IPS-18a (cell line): ENCODE results near the gene CADPS2.

Experiments
- H3K27ac ChIP-seq: one replicate; pipeline ENCODE4 v1.5.1; 2013; ENCODE audit warnings: low read length
- H3K27me3 ChIP-seq: one replicate; pipeline ENCODE4 v1.6.1; 2013; ENCODE audit warnings: mild to moderate bottlenecking, low read length; ENCODE audit not compliant: control insufficient read depth, insufficient read depth
- H3K36me3 ChIP-seq: one replicate; pipeline ENCODE4 v1.6.1; 2013; ENCODE audit warnings: low read depth, low read length; ENCODE audit not compliant: control insufficient read depth
- H3K4me1 ChIP-seq: one replicate; pipeline ENCODE4 v1.6.1; 2013; ENCODE audit warnings: low read depth, low read length; ENCODE audit not compliant: control insufficient read depth
- H3K4me3 ChIP-seq: one replicate; pipeline ENCODE4 v1.5.1; 2013; ENCODE audit warnings: low read length
- H3K9ac ChIP-seq: one replicate; pipeline ENCODE4 v1.6.1; 2013; ENCODE audit warnings: mild to moderate bottlenecking, low read length, moderate library complexity
- H3K9me3 ChIP-seq: one replicate; pipeline ENCODE4 v1.6.1; 2013; ENCODE audit warnings: low read depth, low read length; ENCODE audit not compliant: control insufficient read depth

CADPS2 gene

DNA sequence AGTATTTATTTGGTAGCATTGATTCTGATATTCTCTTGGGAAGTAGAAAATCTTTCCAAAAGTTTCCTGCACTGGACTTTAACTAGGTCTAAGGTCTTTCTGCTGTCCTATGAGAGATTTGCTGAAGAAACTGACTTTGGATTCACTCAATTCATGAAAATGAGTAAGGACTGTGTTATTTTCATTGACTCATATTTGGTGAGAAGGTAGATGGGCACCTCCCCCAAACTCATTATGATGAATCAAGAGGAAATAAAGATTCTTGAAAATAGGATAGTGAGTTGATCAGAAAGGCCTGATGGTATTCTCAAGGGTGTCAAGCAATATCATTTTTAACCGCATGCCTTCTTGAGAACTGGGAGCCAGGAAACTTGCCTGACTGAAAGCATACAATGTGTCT is 297.6 kb downstream of the CADPS2 start:
- H3K27ac ChIP-seq, result no peak overlapping the region
- H3K4me3 ChIP-seq, result no peak overlapping the region
- no peaks in the 10 kb centered on the region for H3K9me3 ChIP-seq
- H3K9ac ChIP-seq, result no peak overlapping the region
- H3K4me1 ChIP-seq, result peaks cover 9% of the 10 kb centered on the region
- no peaks in the 10 kb centered on the region for H3K36me3 ChIP-seq
- H3K27me3 ChIP-seq, result no peaks in the 10 kb centered on the region

DNA sequence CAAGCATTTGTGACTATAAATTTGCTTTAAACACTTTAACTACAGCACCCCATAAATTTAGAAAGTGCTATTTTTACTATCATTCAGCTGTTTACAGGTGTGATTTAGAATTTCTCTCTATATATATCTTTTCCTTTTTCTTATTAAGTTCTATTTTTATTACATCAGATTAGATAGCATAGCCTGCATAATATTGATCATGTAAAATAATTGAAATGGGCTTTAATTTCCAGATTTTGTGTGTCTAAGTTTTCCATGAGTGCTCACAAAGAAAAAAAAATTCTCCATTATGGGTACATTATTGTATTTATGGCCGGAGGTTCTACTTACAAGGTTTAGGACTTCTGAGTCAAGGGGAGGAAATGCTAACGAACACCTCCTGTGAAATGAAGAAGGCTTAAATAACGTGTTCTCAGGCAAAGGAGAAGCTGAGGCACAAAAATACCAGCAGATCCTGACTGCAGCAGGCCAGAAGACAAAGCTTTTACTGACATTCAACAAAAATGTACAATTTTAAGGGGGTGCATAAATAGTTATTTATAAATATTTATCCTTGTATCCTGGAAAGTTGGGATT is 301.5 kb downstream of the CADPS2 start:
- H3K9me3 ChIP-seq, result no peaks in the 10 kb centered on the region
- H3K4me3 ChIP-seq, result no peak overlapping the region
- no peaks in the 10 kb centered on the region for H3K27me3 ChIP-seq
- no peak overlapping the region for H3K9ac ChIP-seq
- H3K27ac ChIP-seq, result no peak overlapping the region
- peaks cover 9% of the 10 kb centered on the region for H3K4me1 ChIP-seq
- no peaks in the 10 kb centered on the region for H3K36me3 ChIP-seq

DNA sequence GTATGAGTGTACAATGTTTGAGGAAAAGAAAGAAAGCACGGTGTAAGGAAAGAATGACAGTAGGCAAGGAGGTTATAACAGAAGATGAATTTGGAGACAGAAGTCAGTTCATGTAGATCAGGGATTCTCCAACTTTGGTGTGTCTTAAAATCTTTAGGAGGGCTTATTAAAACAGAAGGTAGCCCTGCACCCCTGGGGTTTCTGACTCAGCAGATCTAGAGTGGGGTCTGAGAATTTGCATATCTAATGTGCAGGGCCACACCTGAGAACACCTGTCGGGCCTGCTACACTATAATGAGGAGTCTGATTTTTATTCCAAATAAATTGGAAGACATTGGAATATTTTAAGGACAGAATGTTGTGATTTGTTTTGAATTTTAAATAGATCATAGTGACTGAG is 307.9 kb downstream of the CADPS2 start:
- no peaks in the 10 kb centered on the region for H3K27me3 ChIP-seq
- peaks cover 6% of the 10 kb centered on the region for H3K4me1 ChIP-seq
- H3K27ac ChIP-seq, result no peak overlapping the region
- H3K36me3 ChIP-seq, result no peaks in the 10 kb centered on the region
- H3K9me3 ChIP-seq, result no peaks in the 10 kb centered on the region
- H3K9ac ChIP-seq, result no peak overlapping the region
- H3K4me3 ChIP-seq, result no peak overlapping the region

DNA sequence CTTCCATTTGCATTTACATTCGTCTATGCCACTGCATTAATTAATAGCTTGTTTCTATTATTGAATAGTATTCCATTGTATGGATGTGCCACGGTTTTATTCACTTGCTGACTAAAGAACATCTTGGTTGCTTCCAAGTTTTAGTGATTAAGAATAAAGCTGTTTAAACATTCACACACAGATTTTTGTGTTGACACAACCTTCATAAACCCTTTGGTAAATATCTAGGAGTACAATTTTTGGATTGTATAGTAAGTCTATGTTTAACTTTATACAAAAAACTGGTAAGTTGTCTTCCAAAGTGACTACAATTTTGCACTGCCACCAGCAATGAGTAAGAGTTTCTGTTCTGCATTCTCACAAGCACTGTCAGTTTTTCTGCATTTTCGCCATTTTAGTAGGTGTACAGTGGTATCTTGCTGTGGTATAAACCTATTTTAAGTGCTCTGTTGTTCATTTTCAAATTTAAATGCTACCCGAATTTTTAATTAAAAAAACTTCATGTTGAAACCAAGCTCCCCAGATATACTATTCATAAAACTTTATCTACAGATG is 308.7 kb downstream of the CADPS2 start:
- Histone ChIP-seq H3K4me1 (peaks cover 6% of the 10 kb centered on the region), H3K4me3 (no peak overlapping the region), H3K9me3 (no peaks in the 10 kb centered on the region), H3K27ac (no peak overlapping the region), H3K9ac (no peak overlapping the region), H3K27me3 (no peaks in the 10 kb centered on the region), H3K36me3 (no peaks in the 10 kb centered on the region)

DNA sequence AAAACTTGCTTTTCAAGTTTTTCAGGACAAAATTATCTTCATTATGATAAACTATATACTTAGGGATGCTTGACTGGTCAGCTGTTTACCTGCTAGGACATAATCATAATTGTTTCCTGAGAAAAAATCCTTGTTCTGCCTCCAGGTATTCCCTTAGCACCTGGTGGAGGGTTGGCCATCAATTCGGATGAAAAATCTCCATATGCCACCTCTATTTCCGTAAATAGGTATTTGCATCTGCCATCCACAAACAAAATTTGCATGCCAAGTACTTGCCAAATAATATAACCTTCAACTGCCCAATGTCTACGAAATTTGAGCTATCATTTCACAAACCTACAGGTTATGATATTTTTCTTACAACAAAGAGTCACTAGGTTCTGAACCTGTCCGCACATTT is 313.6 kb downstream of the CADPS2 start:
- H3K4me3 ChIP-seq, result no peak overlapping the region
- no peak overlapping the region for H3K9ac ChIP-seq
- H3K36me3 ChIP-seq, result no peaks in the 10 kb centered on the region
- no peaks in the 10 kb centered on the region for H3K9me3 ChIP-seq
- H3K27me3 ChIP-seq, result no peaks in the 10 kb centered on the region
- no peak overlapping the region for H3K27ac ChIP-seq
- no peaks in the 10 kb centered on the region for H3K4me1 ChIP-seq

DNA sequence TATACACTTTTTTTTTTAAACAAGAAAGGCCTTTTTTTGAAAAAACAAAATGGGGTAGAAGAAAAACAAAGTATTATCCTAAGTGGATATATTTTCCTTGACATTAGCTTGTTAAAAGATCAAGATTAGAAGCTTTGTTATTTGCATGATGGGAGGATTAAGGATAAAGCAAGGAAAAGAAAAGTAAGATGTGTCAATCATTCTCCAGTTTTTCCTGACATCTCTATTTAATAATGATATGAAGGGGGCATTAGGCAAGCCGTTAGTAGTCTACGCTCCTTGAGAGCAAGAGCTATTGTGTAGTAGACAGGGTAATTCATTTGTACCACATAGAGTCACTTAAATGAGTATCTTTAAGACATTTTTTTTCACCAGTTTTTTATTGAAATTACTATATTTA is 324.9 kb downstream of the CADPS2 start:
- Histone ChIP-seq H3K36me3 (no peaks in the 10 kb centered on the region), H3K9ac (no peak overlapping the region), H3K27me3 (no peaks in the 10 kb centered on the region), H3K4me1 (peaks cover 3% of the 10 kb centered on the region), H3K9me3 (no peaks in the 10 kb centered on the region), H3K4me3 (no peak overlapping the region), H3K27ac (no peak overlapping the region)

DNA sequence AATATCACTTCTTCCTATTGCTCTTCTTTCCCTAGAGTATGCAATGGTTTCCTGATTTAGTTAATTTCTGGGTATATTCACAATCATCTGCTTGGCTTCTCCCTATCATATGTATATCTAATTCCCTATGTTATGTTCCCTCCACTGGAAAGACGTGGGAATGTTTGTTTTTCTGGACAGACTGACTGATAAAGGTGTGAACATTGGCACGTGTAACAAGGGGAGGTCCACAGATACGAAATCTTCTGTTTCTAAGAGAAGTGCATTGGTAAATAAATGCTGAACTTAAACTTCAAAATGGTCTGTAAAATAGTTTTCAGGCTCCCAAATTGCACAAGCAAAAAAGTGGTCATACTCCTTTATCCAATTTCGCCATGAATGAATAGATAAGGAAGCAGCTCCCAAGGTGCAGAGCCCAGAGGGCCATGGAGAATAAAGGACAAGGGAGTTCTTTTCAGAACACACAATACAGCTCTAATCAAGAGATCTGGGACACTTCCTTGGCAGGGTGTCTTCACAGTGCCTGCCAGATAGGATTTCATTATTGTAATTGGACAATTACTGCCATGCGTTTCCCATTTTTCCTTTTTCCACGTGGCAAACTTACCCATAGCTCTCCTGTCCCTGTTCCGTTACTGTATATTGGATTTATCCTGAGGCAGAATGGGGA is 329.3 kb downstream of the CADPS2 start:
- H3K36me3 ChIP-seq, result no peaks in the 10 kb centered on the region
- peaks cover 3% of the 10 kb centered on the region for H3K4me1 ChIP-seq
- no peak overlapping the region for H3K4me3 ChIP-seq
- H3K9ac ChIP-seq, result no peak overlapping the region
- H3K27me3 ChIP-seq, result no peaks in the 10 kb centered on the region
- H3K9me3 ChIP-seq, result no peaks in the 10 kb centered on the region
- H3K27ac ChIP-seq, result no peak overlapping the region

DNA sequence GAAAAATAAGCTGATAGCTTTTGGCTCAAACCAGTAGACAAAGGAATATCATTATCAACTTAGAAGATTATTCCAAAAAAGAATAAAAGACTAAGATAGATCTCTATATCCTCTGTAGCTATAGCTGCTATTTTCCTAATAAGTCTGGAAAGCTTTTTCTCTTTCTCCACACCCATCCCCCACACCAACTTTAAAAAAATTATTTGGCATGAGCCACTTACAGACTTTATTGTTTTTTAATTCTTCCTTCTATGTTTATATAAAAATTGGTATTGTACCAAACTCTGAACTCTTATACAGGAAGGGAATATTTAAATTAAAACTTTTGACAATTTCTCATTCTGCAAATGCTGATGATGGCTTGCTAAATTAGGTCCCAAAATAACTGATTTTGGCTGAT is 330.0 kb downstream of the CADPS2 start:
- Histone ChIP-seq H3K9ac (no peak overlapping the region), H3K4me1 (no peaks in the 10 kb centered on the region), H3K36me3 (no peaks in the 10 kb centered on the region), H3K9me3 (no peaks in the 10 kb centered on the region), H3K27ac (no peak overlapping the region), H3K4me3 (no peak overlapping the region), H3K27me3 (no peaks in the 10 kb centered on the region)

DNA sequence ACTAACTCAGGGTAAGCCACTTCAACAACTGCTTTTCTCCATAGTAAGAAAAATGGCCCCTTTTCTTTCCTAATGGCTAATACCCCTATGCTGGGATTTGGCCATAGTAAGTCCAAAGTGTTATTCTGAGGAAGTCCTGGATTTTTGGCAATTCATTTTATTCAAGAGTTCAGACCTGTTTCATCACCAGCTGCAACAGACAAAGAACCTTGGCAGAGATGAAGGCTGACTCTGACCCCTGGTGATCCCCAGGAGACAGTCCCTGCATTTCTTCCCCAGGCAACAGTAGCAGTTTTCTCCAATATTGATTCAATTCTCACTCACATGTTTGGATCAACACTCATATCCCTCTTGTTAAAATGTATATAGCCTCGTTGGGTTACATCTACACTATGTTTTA is 332.5 kb downstream of the CADPS2 start:
- H3K36me3 ChIP-seq, result no peaks in the 10 kb centered on the region
- no peak overlapping the region for H3K9ac ChIP-seq
- no peaks in the 10 kb centered on the region for H3K9me3 ChIP-seq
- H3K4me1 ChIP-seq, result no peaks in the 10 kb centered on the region
- no peak overlapping the region for H3K27ac ChIP-seq
- H3K27me3 ChIP-seq, result no peaks in the 10 kb centered on the region
- H3K4me3 ChIP-seq, result no peak overlapping the region

DNA sequence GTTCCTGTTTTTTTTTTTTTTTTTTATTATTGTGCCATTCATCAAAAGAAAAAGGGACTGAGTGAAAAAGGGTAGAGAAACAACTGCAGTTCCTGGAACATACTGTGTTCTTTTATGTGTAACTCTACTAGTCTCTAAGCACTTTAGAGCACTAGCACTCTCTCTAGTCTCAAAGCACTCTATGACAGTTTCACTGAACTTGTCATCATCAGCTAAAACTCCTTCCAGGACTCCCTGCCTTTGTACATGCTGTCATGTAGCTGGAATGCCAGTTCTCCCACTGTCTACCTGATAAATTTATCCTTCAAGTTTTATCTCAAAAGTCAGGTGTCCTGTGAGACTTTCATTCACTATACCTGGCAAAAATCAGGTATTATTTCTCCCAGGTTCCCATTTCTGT is 333.5 kb downstream of the CADPS2 start:
- H3K4me1 ChIP-seq, result no peaks in the 10 kb centered on the region
- no peaks in the 10 kb centered on the region for H3K9me3 ChIP-seq
- no peaks in the 10 kb centered on the region for H3K36me3 ChIP-seq
- H3K27me3 ChIP-seq, result no peaks in the 10 kb centered on the region
- H3K4me3 ChIP-seq, result no peak overlapping the region
- no peak overlapping the region for H3K9ac ChIP-seq
- H3K27ac ChIP-seq, result no peak overlapping the region

DNA sequence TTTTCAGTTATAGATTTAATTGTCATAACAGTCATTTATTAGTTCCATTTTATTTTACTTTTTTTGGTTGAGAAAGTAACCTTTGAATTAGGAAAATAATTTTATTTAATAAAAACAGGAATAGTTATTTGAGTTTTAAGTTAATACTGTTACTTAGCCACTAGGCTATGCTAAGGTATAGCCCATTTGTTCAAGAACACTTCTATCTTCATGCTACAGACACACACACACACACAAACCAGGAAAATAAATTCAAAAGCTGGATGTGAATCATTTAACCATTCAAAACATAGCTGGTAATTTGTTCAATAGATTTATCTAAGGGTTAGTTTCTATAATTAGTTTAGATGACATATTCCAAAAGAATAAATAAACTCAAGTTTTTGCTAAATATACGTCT is 335.7 kb downstream of the CADPS2 start:
- no peak overlapping the region for H3K9ac ChIP-seq
- H3K9me3 ChIP-seq, result no peaks in the 10 kb centered on the region
- no peaks in the 10 kb centered on the region for H3K27me3 ChIP-seq
- H3K27ac ChIP-seq, result no peak overlapping the region
- H3K4me3 ChIP-seq, result no peak overlapping the region
- no peaks in the 10 kb centered on the region for H3K4me1 ChIP-seq
- no peaks in the 10 kb centered on the region for H3K36me3 ChIP-seq

DNA sequence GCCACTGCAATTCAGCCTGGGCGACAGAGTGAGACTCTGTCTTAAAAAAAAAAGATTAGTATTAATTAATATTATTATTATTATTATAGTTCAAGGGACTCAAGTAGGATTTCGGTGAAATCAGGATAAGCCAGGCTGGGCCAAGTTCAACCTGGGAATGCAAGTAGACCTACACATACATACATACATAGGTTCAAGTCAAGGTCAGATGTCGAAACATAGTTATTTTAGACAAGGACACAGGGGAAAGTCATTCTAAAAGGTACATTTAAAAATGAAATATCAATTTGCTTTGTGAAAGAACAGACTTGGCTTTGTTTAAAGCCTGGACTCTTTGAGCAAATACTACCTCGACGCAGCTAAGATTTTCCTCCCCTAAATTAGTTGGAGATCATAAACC is 336.7 kb downstream of the CADPS2 start:
- H3K9me3 ChIP-seq, result no peaks in the 10 kb centered on the region
- no peaks in the 10 kb centered on the region for H3K27me3 ChIP-seq
- H3K27ac ChIP-seq, result no peak overlapping the region
- H3K4me1 ChIP-seq, result no peaks in the 10 kb centered on the region
- no peak overlapping the region for H3K9ac ChIP-seq
- no peaks in the 10 kb centered on the region for H3K36me3 ChIP-seq
- no peak overlapping the region for H3K4me3 ChIP-seq
